Astrocyte (in vitro differentiated cells and primary cell): ENCODE results near the gene DIP2C. TPM values are rescaled to one million over a fixed set of nuclear protein-coding genes. Genes with fewer than 3 reads are reported as not detected.
A peak's percentile ranks its signal among the peaks of the same experiment; 100 is the strongest.
"Not testable (repeated sequence)": the region's sequence is repeated elsewhere in the genome, so short reads cannot be mapped to it uniquely, and the experiment has no call there.

Source experiments
- DNase-seq: peaks from one replicate; pipeline ENCODE4 v3.0.0-alpha.2; 2010; ENCODE audit warnings: low read depth
- FAIRE-seq: peaks from 2 replicates; lab custom pipeline; 2011; peaks lifted over from hg19 to GRCh38; lab: Jason Lieb, UNC
- H2AFZ ChIP-seq: 2 replicates; pipeline ENCODE4 v1.6.0; 2012; ENCODE audit warnings: low read depth, low read length, inconsistent platforms
- H3K27ac ChIP-seq: 2 replicates; pipeline ENCODE4 v1.5.1; 2011; ENCODE audit warnings: low read depth, low read length, inconsistent platforms
- H3K27me3 ChIP-seq: 2 replicates; pipeline ENCODE4 v1.6.0; 2011; ENCODE audit warnings: low read length, inconsistent platforms; ENCODE audit not compliant: insufficient read depth
- H3K36me3 ChIP-seq: 2 replicates; pipeline ENCODE4 v1.5.1; 2011; ENCODE audit warnings: low read length, inconsistent platforms; ENCODE audit not compliant: insufficient read depth
- H3K4me1 ChIP-seq: 2 replicates; pipeline ENCODE4 v1.5.1; 2011; ENCODE audit warnings: low read length, inconsistent platforms; ENCODE audit not compliant: insufficient read depth
- H3K4me2 ChIP-seq: 2 replicates; pipeline ENCODE4 v1.6.0; 2012; ENCODE audit warnings: low read length, inconsistent platforms
- H3K4me3 ChIP-seq: 2 replicates; pipeline ENCODE4 v1.5.1; 2011; ENCODE audit warnings: low read depth, mild to moderate bottlenecking, low read length, inconsistent platforms; ENCODE audit not compliant: insufficient read depth
- H3K79me2 ChIP-seq: 2 replicates; pipeline ENCODE4 v1.6.0; 2012; ENCODE audit warnings: mild to moderate bottlenecking, low read length, inconsistent platforms; ENCODE audit not compliant: insufficient read depth
- H3K9ac ChIP-seq: 2 replicates; pipeline ENCODE4 v1.6.0; 2012; ENCODE audit warnings: mild to moderate bottlenecking, low read length, inconsistent platforms
- H3K9me3 ChIP-seq: 2 replicates; pipeline ENCODE4 v1.5.1; 2012; ENCODE audit warnings: low read depth, mild to moderate bottlenecking, low read length, inconsistent platforms; ENCODE audit not compliant: insufficient read depth
- H4K20me1 ChIP-seq: 2 replicates; pipeline ENCODE4 v1.6.0; 2012; ENCODE audit warnings: low read length, inconsistent platforms; ENCODE audit not compliant: insufficient read depth
- H3K27ac Mint-ChIP-seq: one replicate; pipeline ENCODE4 v1.8.0; 2021; ENCODE audit warnings: mild to moderate bottlenecking, mixed read lengths; ENCODE audit not compliant: unreplicated experiment
- H3K27me3 Mint-ChIP-seq: one replicate; pipeline ENCODE4 v1.8.0; 2021; ENCODE audit warnings: low read depth, mixed read lengths; ENCODE audit not compliant: unreplicated experiment
- H3K36me3 Mint-ChIP-seq: one replicate; pipeline ENCODE4 v1.8.0; 2021; ENCODE audit warnings: low read depth, mixed read lengths; ENCODE audit not compliant: unreplicated experiment
- H3K4me1 Mint-ChIP-seq: one replicate; pipeline ENCODE4 v1.8.0; 2021; ENCODE audit warnings: low read depth, mixed read lengths; ENCODE audit not compliant: unreplicated experiment
- H3K4me3 Mint-ChIP-seq: one replicate; pipeline ENCODE4 v1.8.0; 2021; ENCODE audit warnings: mild to moderate bottlenecking, moderate library complexity, mixed read lengths; ENCODE audit not compliant: unreplicated experiment
- H3K9me3 Mint-ChIP-seq: one replicate; pipeline ENCODE4 v1.8.0; 2021; ENCODE audit warnings: mild to moderate bottlenecking, mixed read lengths; ENCODE audit not compliant: unreplicated experiment
- EZH2 ChIP-seq: IDR thresholded peaks from 2 replicates; pipeline ENCODE4 v1.6.1; 2012; ENCODE audit warnings: mild to moderate bottlenecking, low read length, inconsistent platforms; ENCODE audit not compliant: insufficient read depth
- total RNA-seq: library from RNA; stranded (reverse); gene quantifications from 2 replicates; pipeline ENCODE4 v1.2.1, GENCODE V29; 2021
- TF ChIP-seq, protein P1 (sequence below): IDR thresholded peaks from 2 replicates; pipeline ENCODE4 v1.5.1; 2011; ENCODE audit warnings: low read depth, mild to moderate bottlenecking, inconsistent platforms, low read length, moderate library complexity; ENCODE audit not compliant: insufficient read depth

Gene DIP2C
- total RNA-seq, 1 donor from 2014 or later, result 27.3 TPM

DNA sequence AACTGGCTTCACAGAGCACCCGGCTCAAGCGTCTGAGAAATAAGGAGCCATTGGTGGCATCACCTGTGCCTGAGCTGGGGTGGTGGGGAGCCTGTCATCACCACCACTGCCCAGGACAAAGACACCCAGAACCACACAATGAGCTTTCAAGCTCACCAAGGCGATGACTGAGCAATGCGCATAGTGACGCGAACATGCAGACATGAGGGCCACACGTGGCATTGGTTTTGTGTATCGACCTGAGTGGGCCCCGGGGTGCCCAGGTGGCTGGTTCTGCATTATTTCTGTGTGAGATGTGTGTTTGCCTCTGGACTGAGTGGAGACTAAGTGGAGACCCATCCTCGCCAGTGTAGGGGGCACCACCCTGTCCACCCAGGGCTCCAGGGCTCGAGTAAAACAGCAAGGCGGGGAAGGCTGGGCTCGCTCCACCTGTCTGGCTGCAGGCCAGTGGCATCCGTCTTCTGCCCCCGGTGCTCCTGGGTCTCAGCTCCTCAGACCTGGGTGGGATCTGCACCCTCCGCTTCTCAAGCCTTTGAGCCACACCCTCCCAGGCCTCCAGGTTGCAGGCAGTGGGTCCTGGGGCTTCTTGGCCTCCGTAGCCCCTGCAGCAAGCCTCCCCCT is 92.6 kb downstream of the DIP2C start:
- peak overlapping the region; percentile 18 for H3K27ac Mint-ChIP-seq

DNA sequence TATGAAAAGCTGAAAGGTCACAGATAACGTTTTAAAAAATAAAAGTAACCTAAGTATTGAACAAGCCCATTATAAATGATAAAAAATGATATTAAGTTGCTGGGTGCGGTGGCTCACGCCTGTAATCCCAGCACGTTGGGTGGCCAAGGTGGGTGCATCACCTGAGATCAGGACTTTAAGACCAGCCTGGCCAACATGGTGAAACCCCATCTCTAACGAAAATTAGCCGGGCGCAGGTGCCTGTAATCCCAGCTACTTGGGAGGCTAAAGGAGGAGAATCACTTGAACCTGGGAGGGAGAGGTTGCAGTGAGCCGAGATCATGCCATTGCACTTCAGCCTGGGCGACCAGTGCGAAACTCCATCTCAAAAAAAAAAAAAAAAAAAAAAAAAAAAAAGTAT is 93.3 kb downstream of the DIP2C start:
- not testable (repeated sequence) for H3K4me3 Mint-ChIP-seq, H3K9me3 ChIP-seq, H3K9ac ChIP-seq, H3K27me3 Mint-ChIP-seq, H4K20me1 ChIP-seq, H3K27ac ChIP-seq, DNase-seq, FAIRE-seq, H3K27me3 ChIP-seq, H3K36me3 Mint-ChIP-seq, H2AFZ ChIP-seq, H3K4me3 ChIP-seq, H3K36me3 ChIP-seq, H3K9me3 Mint-ChIP-seq, H3K4me2 ChIP-seq
- peaks cover 54% of the 10 kb centered on the region for H3K4me1 Mint-ChIP-seq
- H3K4me1 ChIP-seq, result peaks cover 45% of the 10 kb centered on the region
- H3K27ac Mint-ChIP-seq, result peak overlapping the region; percentile 72
- H3K79me2 ChIP-seq, result peaks cover 91% of the 10 kb centered on the region

More for the DNA sequence above, 92.6 kb downstream of the DIP2C start:
- Mint-ChIP-seq H3K4me3 (no peak overlapping the region), H3K36me3 (peaks cover 4% of the 10 kb centered on the region), H3K9me3 (no peaks in the 10 kb centered on the region), H3K27me3 (no peaks in the 10 kb centered on the region), H3K4me1 (peaks cover 55% of the 10 kb centered on the region)
- Histone ChIP-seq H4K20me1 (no peaks in the 10 kb centered on the region), H3K27me3 (no peaks in the 10 kb centered on the region), H3K9ac (no peak overlapping the region), H3K27ac (no peak overlapping the region), H3K4me2 (no peak overlapping the region), H3K4me1 (peaks cover 52% of the 10 kb centered on the region), H3K4me3 (no peak overlapping the region), H3K79me2 (peaks cover 89% of the 10 kb centered on the region), H3K9me3 (no peaks in the 10 kb centered on the region), H3K36me3 (no peaks in the 10 kb centered on the region), H2AFZ (no peak overlapping the region)
- DNase-seq, result no peak
- FAIRE-seq, result no peak
- no peak for TF ChIP-seq EZH2
- TF ChIP-seq, protein P1, sequence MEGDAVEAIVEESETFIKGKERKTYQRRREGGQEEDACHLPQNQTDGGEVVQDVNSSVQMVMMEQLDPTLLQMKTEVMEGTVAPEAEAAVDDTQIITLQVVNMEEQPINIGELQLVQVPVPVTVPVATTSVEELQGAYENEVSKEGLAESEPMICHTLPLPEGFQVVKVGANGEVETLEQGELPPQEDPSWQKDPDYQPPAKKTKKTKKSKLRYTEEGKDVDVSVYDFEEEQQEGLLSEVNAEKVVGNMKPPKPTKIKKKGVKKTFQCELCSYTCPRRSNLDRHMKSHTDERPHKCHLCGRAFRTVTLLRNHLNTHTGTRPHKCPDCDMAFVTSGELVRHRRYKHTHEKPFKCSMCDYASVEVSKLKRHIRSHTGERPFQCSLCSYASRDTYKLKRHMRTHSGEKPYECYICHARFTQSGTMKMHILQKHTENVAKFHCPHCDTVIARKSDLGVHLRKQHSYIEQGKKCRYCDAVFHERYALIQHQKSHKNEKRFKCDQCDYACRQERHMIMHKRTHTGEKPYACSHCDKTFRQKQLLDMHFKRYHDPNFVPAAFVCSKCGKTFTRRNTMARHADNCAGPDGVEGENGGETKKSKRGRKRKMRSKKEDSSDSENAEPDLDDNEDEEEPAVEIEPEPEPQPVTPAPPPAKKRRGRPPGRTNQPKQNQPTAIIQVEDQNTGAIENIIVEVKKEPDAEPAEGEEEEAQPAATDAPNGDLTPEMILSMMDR, result no peak

DNA sequence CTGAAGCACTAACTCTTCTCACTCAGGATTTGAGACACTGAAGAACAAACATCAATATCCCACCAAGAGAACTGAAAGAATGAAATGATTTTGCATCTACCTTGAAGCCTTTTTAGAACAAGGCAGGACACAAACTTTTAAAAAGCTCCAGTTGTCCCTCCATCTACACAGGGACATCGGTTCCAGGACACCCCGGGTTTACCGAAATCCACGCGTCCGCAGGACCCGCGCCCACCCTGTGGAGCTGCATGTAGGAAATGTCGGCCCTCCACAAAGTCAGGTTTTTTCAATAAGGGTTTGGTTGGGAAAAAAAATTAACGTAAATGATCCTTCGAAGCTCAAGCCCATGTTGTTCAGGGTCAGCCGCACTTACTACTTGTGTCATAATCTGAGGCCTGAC is 94.0 kb downstream of the DIP2C start:
- Histone ChIP-seq H3K4me2 (no peak overlapping the region), H3K79me2 (peaks cover 93% of the 10 kb centered on the region)
- H3K27ac Mint-ChIP-seq, result no peak overlapping the region

More for the DNA sequence above, 94.0 kb downstream of the DIP2C start:
- no peak overlapping the region for H3K27ac ChIP-seq
- TF ChIP-seq, protein P1, result no peak
- no peak for TF ChIP-seq EZH2
- H3K4me1 Mint-ChIP-seq, result peaks cover 48% of the 10 kb centered on the region
- no peak overlapping the region for H3K4me3 ChIP-seq
- H2AFZ ChIP-seq, result no peak overlapping the region
- no peaks in the 10 kb centered on the region for H3K9me3 ChIP-seq
- H3K4me1 ChIP-seq, result peaks cover 39% of the 10 kb centered on the region
- DNase-seq (no peak), FAIRE-seq (no peak)
- no peaks in the 10 kb centered on the region for H3K27me3 Mint-ChIP-seq
- peaks cover 11% of the 10 kb centered on the region for H3K36me3 Mint-ChIP-seq
- no peak overlapping the region for H3K9ac ChIP-seq
- H3K27me3 ChIP-seq, result no peaks in the 10 kb centered on the region
- peaks cover 2% of the 10 kb centered on the region for H4K20me1 ChIP-seq
- H3K9me3 Mint-ChIP-seq, result no peaks in the 10 kb centered on the region
- no peaks in the 10 kb centered on the region for H3K36me3 ChIP-seq
- no peak overlapping the region for H3K4me3 Mint-ChIP-seq
